ENCODE measurements around the gene PCDH17.

DNA sequence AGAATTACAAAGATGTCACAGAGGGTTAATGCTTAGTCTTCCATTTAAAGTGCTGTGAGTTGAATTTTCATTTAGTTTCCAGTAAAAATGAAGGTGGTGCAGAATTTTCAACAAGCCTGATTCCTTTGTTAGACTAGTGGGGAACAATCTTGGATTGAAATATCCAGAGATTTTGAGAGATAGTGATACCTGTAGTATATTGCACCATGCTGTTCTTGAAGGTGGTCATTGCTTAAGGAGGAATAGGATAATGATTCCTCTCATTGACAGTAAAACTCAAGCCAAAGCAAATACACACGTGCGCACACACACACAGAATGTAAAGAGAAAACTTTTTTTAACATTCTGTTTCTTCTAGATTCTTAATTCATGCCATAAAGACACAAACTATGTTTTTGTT lies 5.3 kb downstream of the PCDH17 start:
- TF ChIP-seq POLR2A (IDR thresholded peaks at IDR 0.05; ENCODE audit: low read depth, low read length): no peak
- TF ChIP-seq, protein P1, sequence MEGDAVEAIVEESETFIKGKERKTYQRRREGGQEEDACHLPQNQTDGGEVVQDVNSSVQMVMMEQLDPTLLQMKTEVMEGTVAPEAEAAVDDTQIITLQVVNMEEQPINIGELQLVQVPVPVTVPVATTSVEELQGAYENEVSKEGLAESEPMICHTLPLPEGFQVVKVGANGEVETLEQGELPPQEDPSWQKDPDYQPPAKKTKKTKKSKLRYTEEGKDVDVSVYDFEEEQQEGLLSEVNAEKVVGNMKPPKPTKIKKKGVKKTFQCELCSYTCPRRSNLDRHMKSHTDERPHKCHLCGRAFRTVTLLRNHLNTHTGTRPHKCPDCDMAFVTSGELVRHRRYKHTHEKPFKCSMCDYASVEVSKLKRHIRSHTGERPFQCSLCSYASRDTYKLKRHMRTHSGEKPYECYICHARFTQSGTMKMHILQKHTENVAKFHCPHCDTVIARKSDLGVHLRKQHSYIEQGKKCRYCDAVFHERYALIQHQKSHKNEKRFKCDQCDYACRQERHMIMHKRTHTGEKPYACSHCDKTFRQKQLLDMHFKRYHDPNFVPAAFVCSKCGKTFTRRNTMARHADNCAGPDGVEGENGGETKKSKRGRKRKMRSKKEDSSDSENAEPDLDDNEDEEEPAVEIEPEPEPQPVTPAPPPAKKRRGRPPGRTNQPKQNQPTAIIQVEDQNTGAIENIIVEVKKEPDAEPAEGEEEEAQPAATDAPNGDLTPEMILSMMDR (conservative IDR thresholded peaks at IDR 0.05; ENCODE audit: low read depth, low read length): no peak
- TF ChIP-seq MAFK (IDR thresholded peaks at IDR 0.05; ENCODE audit: low read depth, low read length): no peak
- no peak for TF ChIP-seq SMC3 (IDR thresholded peaks at IDR 0.05; ENCODE audit: low read depth, low read length)
- TF ChIP-seq MXI1 (IDR thresholded peaks at IDR 0.05; ENCODE audit: borderline replicate concordance, low read depth, low read length): no peak
- TF ChIP-seq RAD21 (IDR thresholded peaks at IDR 0.05; ENCODE audit: low read length): no peak
- TF ChIP-seq CEBPB (IDR thresholded peaks at IDR 0.05; ENCODE audit: low read depth, low read length): no peak
- no peak for TF ChIP-seq MAZ (IDR thresholded peaks at IDR 0.05; ENCODE audit: borderline replicate concordance, low read depth, low read length)
- TF ChIP-seq RCOR1 (IDR thresholded peaks at IDR 0.05; ENCODE audit: insufficient replicate concordance, low read length): no peak
- TF ChIP-seq RFX5 (IDR thresholded peaks at IDR 0.05; ENCODE audit: low read depth, low read length): no peak
- TF ChIP-seq, protein P2, sequence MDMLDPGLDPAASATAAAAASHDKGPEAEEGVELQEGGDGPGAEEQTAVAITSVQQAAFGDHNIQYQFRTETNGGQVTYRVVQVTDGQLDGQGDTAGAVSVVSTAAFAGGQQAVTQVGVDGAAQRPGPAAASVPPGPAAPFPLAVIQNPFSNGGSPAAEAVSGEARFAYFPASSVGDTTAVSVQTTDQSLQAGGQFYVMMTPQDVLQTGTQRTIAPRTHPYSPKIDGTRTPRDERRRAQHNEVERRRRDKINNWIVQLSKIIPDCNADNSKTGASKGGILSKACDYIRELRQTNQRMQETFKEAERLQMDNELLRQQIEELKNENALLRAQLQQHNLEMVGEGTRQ (IDR thresholded peaks at IDR 0.05; ENCODE audit: low read depth, low read length): no peak
- TF ChIP-seq, protein P3, sequence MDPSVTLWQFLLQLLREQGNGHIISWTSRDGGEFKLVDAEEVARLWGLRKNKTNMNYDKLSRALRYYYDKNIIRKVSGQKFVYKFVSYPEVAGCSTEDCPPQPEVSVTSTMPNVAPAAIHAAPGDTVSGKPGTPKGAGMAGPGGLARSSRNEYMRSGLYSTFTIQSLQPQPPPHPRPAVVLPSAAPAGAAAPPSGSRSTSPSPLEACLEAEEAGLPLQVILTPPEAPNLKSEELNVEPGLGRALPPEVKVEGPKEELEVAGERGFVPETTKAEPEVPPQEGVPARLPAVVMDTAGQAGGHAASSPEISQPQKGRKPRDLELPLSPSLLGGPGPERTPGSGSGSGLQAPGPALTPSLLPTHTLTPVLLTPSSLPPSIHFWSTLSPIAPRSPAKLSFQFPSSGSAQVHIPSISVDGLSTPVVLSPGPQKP (IDR thresholded peaks at IDR 0.05; ENCODE audit: borderline replicate concordance, low read depth, low read length): no peak
- no peak for TF ChIP-seq BHLHE40 (IDR thresholded peaks at IDR 0.05; ENCODE audit: low read depth, low read length)
- no peak for TF ChIP-seq NFE2L2 (IDR thresholded peaks at IDR 0.05; ENCODE audit: low read depth, low read length)
